Stomach (tissue), 9 donors: Measurements from ENCODE around the gene SUSD4. TPM values are rescaled to one million over a fixed set of nuclear protein-coding genes. Genes with fewer than 3 reads are reported as not detected.

Source experiments
- DNase-seq, 2 donors: peaks; one replicate each; pipeline versions ENCODE4 v3.0.0 to v3.0.0-alpha.2; 2013 to 2019
- H3K27ac ChIP-seq, 5 donors: fragments of 200-600 bp in 4 of 5; sonication (generic) in 4 of 5; one replicate each; pipeline ENCODE4 v1.5.1; 2013 to 2019; ENCODE audit warnings: mild to moderate bottlenecking in 1 of 5, moderate library complexity in 1 of 5
- H3K27me3 ChIP-seq, 3 donors: fragments of 200-600 bp; sonication (generic); one replicate each; pipeline ENCODE4 v1.5.1; 2017 to 2019; ENCODE audit warnings: mixed run types in 1 of 3
- H3K36me3 ChIP-seq, 4 donors: fragments of 200-600 bp; sonication (generic); 1 replicate in 3 of 4; 2 replicates in 1 of 4; pipeline ENCODE4 v1.5.1; 2016 to 2019
- H3K4me1 ChIP-seq, 4 donors: fragments of 200-600 bp; sonication (generic); one replicate each; pipeline ENCODE4 v1.5.1; 2016 to 2019
- H3K4me3 ChIP-seq, 4 donors: fragments of 200-600 bp; sonication (generic) in 3 of 4; one replicate each; pipeline ENCODE4 v1.5.1; 2016 to 2019; ENCODE audit warnings: mild to moderate bottlenecking in 1 of 4
- H3K9me3 ChIP-seq, 4 donors: fragments of 200-600 bp; sonication (generic); one replicate each; pipeline ENCODE4 v1.5.1; 2016 to 2019
- CTCF ChIP-seq, 7 experiments: fragments of 450-650 bp in 4 of 7; fragments of 200-600 bp in 3 of 7; sonication (generic) in 3 of 7; IDR thresholded peaks; one replicate each; pipeline ENCODE4 v1.5.1; 2016 to 2019; ENCODE audit warnings: antibody characterized with exemption in 7 of 7, control low read depth in 2 of 7, mild to moderate bottlenecking in 1 of 7
- EP300 ChIP-seq: sonication (generic); formaldehyde crosslinking; IDR thresholded peaks from one replicate; pipeline ENCODE4 v1.6.1; 2017; ENCODE audit warnings: antibody characterized with exemption
- POLR2A ChIP-seq, 4 donors: fragments of 450-650 bp; IDR thresholded peaks; one replicate each; pipeline ENCODE4 v1.6.1; 2016; ENCODE audit warnings: antibody characterized with exemption in 4 of 4, control low read depth in 2 of 4, mild to moderate bottlenecking in 1 of 4, moderate library complexity in 1 of 4
- POLR2AphosphoS5 ChIP-seq, 3 donors: sonication (generic); formaldehyde crosslinking; IDR thresholded peaks; one replicate each; pipeline ENCODE4 v1.6.1; 2016; ENCODE audit warnings: antibody characterized with exemption in 3 of 3
- WGBS, 5 donors: extraction: QIAGEN DNeasy Blood & Tissue Kit in 3 of 5; methylation state at CpG; one replicate each; pipeline versions ENCODE4 v1.1.5 to v1.1.7; 2013 to 2018; 5-methylcytosine and 5-hydroxymethylcytosine counted together
- intact Hi-C: fragments of 100-400 bp; cut with DNase I; formaldehyde crosslinking; loops from one replicate; pipeline ENCODE4 v1.15.1; 2023; ENCODE audit warnings: low total_unique reads
- polyA plus RNA-seq, 3 donors: library from polyadenylated mRNA; stranded (reverse); fragments of 200-250 nt; gene quantifications; one replicate each; pipeline ENCODE4 v1.2.3, GENCODE V29; 2013
- total RNA-seq, 5 donors: library from RNA; depleted of rRNA; stranded (reverse); fragments of >200 nt; gene quantifications; one replicate each; pipeline versions ENCODE4 v1.1.0 to v1.2.3, GENCODE V29; 2014 to 2016
- donor health status: healthy with polysubstance abuse.
- donor health status: Bipolar disorder and iron deficiency.
- donor health status: healthy.

SUSD4 gene
- total and polyA plus RNA-seq, 8 donors = 5.5 to 35.6 (median 8.1) TPM; not detected in 1

DNA sequence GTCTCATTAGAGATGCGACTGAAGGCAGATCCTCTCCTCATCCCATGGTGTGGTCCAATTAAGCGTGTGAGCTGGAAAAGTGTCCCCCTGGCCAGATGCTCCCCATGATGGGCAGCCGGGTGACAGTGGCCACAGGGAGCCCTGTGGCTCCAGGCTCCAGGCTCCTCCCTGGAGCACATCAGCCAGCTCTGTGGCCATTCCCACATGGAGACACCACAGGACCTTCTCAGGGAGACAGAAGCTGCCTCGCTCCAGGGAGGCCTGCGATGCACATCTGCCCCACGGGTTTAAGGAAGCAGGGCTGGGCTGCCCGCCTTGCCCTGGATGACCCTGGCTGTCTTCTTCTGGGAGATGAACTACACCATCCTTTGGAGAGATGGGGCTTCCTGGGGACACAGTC is 121.0 kb downstream of the SUSD4 start:
- Histone ChIP-seq H3K36me3 (no peaks in the 10 kb centered on the region), H3K4me3 (no peak overlapping the region), H3K27ac (no peak overlapping the region), H3K9me3 (no peaks in the 10 kb centered on the region), H3K27me3 (no peaks in the 10 kb centered on the region), H3K4me1 (no peaks in the 10 kb centered on the region)
- DNase-seq = no peak
- WGBS, 5 donors = 92 to 98% (median 95%) methylated on average over 7 of the region's 7 CpGs
- intact Hi-C loops = no loop called here
- TF ChIP-seq POLR2A (IDR thresholded peaks at IDR 0.05) (no peak), CTCF (IDR thresholded peaks at IDR 0.05) (no peak), POLR2AphosphoS5 (IDR thresholded peaks at IDR 0.05) (no peak), EP300 (no peak)

- no peaks in the 10 kb centered on the region for H3K4me1 ChIP-seq
- WGBS, 5 donors = 82 to 93% (median 88%) methylated on average over 6 of the region's 6 CpGs
- H3K27me3 ChIP-seq = no peaks in the 10 kb centered on the region
- intact Hi-C loops = no loop called here
- peaks cover 0 to 4% (median 0%) of the 10 kb centered on the region in 4 donors for H3K9me3 ChIP-seq
- no peak overlapping the region for H3K4me3 ChIP-seq
- H3K27ac ChIP-seq = no peak overlapping the region
- TF ChIP-seq CTCF (IDR thresholded peaks at IDR 0.05) (no peak), POLR2A (IDR thresholded peaks at IDR 0.05) (no peak), EP300 (no peak), POLR2AphosphoS5 (IDR thresholded peaks at IDR 0.05) (no peak)
- DNase-seq = no peak
- no peaks in the 10 kb centered on the region for H3K36me3 ChIP-seq
These were observed 121.5 kb downstream of the SUSD4 start for GRCh38 chr1:223242382-223242955.

GRCh38 chr1:223240122-223240521 is 123.9 kb downstream of the SUSD4 start:
- Histone ChIP-seq H3K27ac (no peak overlapping the region), H3K27me3 (no peaks in the 10 kb centered on the region), H3K36me3 (no peaks in the 10 kb centered on the region), H3K4me3 (no peak overlapping the region), H3K9me3 (peaks cover 0 to 13% (median 2%) of the 10 kb centered on the region in 4 donors), H3K4me1 (no peaks in the 10 kb centered on the region)
- TF ChIP-seq EP300 (no peak), POLR2A (IDR thresholded peaks at IDR 0.05) (no peak), CTCF (IDR thresholded peaks at IDR 0.05) (no peak), POLR2AphosphoS5 (IDR thresholded peaks at IDR 0.05) (no peak)
- 50 to 79% (median 63%) methylated on average over 2 of the region's 2 CpGs for WGBS, 5 donors
- intact Hi-C loops = no loop called here
- DNase-seq = no peak

- no peak overlapping the region for H3K27ac ChIP-seq
- H3K4me3 ChIP-seq = no peak overlapping the region
- no peak for DNase-seq
- peaks cover 0 to 15% (median 7%) of the 10 kb centered on the region in 4 donors for H3K4me1 ChIP-seq
- no peaks in the 10 kb centered on the region for H3K36me3 ChIP-seq
- 85 to 89% (median 87%) methylated on average over 3 of the region's 3 CpGs for WGBS, 5 donors
- no peak for TF ChIP-seq CTCF (IDR thresholded peaks at IDR 0.05)
- TF ChIP-seq POLR2A (IDR thresholded peaks at IDR 0.05) = no peak
- no peak for TF ChIP-seq EP300
- TF ChIP-seq POLR2AphosphoS5 (IDR thresholded peaks at IDR 0.05) = no peak
- peaks cover 0 to 13% (median 2%) of the 10 kb centered on the region in 4 donors for H3K9me3 ChIP-seq
- intact Hi-C loops = no loop called here
- no peaks in the 10 kb centered on the region for H3K27me3 ChIP-seq
These were observed 128.9 kb downstream of the SUSD4 start for GRCh38 chr1:223235091-223235490.
